ENCODE measurements around the gene SLBP.
"Not testable (repeated sequence)": the region's sequence is repeated elsewhere in the genome, so short reads cannot be mapped to it uniquely, and the experiment has no call there.

The SLBP gene

GRCh38 chr4:1675136-1675801 is 36.9 kb downstream of the SLBP start:
- no peak for DNase-seq (ENCODE audit: low read depth)

DNA sequence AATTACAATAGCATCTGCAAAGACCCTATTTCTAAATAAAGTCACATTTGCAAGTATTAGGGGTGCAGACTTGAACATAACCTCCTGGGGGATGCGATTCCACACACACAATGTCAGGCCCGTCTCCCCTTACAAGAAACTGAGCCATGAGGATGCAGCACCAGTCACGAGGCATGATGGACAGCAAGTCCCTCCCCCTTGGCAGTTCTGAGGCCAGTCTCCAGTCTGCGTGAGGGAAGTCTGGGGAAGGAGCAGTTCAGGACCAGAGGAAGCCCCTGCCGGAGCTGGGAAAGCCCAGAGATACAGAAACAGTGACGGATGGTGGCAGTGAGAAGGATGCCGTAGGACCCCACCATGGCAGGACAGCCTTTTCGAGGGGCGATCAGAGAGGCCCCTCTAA is 37.4 kb downstream of the SLBP start:
- no peak for DNase-seq (ENCODE audit: low read depth)

GRCh38 chr4:1673671-1674070 is 38.4 kb downstream of the SLBP start:
- no peak for DNase-seq (ENCODE audit: low read depth)

GRCh38 chr4:1671011-1671410 is 41.1 kb downstream of the SLBP start:
- DNase-seq (ENCODE audit: low read depth), result not testable (repeated sequence)

GRCh38 chr4:1670279-1670678 is 41.8 kb downstream of the SLBP start:
- no peak for DNase-seq (ENCODE audit: low read depth)

DNA sequence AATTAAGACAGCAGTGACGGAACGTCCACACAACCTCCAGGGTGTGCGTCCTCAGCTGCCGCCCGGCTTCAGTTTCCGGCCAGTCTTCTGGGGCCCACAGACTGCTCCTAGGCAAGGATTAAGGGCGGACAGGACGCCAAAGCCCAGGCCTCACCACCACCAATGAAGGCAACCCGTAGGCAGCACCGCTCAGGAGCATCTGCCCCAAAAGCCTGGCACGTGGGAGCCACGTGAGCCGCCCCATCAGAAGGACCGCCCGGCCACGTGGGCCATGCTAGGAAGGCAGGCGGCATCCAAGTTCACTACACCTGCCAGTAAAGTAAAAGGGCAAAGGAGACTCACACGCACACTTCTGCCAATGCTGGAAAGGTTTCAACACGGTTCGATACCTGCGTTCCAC is 42.3 kb downstream of the SLBP start:
- DNase-seq (ENCODE audit: low read depth), result no peak

- DNase-seq (ENCODE audit: low read depth), result no peak
Measured at GRCh38 chr4:1669270-1669669, 42.8 kb downstream of the SLBP start.

GRCh38 chr4:1668488-1668840 is 43.7 kb downstream of the SLBP start:
- DNase-seq (ENCODE audit: low read depth), result no peak

DNA sequence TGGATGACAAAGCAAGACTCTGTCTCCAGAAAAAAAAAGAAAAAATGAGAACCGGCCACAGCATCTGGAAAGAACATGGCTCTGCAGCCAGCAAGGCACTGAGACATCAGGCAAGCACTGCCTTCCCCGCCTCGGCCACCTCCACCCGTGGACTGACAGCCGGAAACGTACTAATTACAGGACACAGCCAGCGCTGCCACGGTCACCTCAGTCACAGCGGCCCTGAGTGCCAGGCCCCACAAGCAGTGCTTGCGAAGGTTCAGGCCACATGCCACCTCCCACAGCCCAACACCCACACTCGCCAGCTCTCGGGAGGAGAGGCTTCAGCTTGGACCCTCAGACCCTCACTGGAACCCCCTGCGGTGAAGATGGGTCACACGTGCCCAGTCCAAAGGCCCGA is 44.8 kb downstream of the SLBP start:
- DNase-seq (ENCODE audit: low read depth), result no peak

DNA sequence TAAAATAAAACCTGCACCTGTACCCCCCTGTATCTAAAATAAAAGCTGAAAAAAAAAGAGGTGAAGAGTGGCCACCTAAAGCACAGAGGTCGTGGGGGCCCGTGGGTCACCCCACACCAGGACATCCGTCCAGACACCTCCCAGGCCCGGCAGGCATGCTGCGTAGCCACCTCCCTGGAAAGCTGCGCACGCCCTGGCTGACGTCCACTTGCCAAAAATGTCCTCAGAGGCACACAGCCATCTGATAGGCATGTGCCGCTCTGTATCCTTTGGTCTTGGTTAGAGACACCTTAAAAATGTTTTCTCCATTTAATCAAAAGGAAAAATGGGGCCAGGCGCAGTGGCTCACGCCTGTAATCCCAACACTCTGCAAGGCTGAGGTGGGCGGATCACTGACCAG is 45.7 kb downstream of the SLBP start:
- DNase-seq (ENCODE audit: low read depth), result no peak

DNA sequence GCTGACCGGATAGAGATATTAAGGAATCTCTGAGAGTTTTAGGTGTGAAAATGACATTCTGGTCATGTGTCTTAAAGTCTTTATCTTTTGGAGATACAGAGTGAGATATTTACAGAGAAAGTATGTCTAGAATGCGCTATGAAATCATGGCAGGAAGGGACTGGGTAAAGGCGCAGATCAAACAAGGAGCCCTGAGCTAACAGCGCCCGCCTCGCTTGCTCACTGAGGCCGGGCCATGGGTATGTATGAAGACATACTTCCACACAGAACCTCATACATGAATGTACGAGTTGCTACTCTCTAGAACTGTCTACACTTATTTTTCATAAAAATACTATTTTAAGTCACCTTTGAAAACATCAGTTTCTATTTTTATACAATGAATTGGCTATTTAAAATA is 48.0 kb downstream of the SLBP start:
- no peak for DNase-seq (ENCODE audit: low read depth)

DNA sequence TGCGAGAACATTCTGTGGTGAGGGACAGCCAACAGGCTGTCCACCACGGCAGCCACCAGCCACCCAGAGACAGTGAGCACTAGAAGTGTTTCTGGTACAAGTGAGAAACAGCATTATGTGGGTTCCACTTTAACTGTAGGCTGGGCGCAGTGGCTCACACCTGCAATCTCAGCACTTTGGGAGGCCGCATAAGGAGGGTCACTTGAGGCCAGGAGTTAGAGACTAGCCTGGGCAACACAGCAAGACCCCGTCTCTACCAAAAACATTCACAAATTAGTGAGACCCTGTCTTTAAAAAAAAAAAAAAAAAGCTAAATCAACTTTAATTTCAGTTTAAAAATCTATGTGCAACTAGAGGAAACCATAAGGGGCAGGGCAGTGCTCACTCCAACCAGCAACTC is 48.6 kb downstream of the SLBP start:
- DNase-seq (ENCODE audit: low read depth), result no peak

DNA sequence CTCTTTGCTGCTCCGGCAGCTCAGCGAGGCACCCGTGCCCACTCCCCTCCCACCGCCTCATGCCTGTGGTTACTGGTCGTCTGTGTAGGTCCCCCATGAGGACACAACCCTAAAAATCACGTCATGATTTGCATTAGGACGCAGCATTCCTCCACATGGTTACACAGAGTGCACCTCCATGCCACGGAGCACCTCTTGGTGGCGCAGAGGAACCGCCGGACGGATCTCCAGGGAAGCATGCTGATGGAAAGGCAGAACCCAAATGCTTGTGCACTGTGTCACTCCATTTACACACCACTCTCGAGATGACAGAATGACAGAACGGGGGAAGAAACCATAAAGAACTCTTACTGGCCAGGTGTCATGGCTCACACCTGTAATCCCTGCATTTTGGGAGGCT is 50.4 kb downstream of the SLBP start:
- no peak for DNase-seq (ENCODE audit: low read depth)

DNA sequence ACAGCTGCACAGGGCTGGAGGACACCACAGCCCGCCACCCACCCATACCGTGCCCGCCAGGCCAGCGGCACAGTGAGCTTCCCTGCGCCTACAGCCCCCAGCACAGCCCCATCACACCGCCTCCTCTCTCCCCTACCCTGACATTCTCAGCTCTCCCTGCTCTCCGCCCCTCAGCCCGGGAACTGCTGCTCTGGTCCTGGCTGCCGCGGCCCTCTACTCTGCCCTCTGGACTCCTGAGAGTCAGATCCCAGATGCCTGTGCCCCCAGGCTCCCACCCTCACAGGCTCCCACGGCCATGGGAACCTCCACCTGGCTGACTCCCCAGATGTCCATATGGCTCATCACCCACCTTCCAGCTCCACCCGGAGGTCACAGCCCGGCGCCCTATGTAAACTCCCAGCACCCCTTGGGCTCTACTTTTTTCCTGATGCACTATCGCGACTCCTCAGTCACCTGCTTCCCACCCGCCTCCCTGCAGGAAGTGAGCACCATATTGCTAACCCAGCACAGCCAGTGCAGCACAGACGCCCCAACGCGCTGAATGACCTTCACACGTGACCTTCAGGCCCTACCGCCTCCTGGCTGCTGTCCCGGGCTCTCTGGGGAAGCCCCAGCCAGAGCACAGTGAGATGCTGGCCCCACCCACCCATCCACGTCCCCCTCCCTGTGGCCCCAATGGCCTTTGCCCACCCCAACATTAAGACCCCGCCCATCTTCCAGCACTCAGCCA is 51.0 kb downstream of the SLBP start:
- no peak for DNase-seq (ENCODE audit: low read depth)

DNA sequence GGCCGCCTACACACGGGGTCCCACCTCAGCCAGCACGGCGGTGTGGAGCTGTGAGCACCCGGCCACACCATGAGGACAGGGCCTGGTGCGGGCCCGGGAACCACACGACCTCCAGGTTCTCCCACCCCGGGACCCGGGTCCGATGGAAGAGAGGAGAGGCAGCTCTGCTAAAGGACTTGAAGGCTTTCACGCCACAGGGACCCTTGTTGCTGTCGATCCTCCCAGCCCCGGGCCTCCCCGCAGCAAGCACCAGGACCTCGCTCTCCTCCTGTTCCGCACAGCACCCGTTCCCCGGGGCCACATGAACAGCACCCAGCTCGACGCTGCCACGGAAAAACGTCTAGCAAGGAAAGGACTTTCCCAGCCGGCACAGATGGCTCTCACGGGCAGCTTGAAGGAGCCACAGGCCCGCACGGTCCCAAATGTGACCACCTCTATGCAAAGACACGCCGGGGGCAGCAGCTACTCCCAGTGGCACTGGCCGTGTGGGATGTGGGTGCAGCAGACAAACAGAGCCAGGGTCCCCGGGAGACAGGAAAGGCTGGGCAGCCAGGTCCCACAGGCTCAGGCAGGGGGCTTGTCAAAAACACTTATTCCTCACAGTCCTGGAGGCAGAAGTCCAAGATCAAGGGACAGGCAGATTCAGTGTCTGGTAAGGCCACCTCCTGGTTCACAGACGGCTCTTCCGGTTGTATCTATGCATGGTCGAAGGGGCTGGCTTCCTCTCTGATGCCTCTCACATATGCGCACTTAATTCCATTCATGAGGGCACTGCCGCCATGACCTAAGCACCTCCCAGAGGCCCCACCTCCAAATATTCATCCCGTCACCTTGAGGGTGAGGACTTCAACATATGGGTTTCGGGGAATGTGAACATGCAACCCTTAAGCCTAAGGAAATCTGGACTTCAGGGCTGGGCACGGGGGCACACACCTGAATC is 52.7 kb downstream of the SLBP start:
- DNase-seq (ENCODE audit: low read depth), result no peak

DNA sequence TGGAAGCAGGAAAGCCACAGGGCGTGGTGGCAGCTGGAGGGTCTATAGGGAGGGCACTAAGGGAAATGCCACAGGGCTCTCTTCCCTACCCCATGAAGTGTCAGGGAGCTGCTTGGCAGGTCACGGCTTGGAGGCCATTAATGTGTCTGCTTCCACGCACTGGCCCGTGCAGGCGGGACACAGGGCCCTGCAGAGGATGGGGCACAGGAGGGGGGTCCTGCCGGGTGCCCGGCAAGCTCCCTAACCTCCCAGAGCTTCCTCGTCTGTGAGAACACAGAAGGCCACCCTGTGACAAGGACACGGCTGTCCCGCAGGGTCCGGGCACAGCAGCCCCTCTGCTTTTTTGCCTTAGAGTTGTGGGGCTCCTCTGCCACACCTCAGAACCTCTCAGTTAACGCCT is 53.5 kb downstream of the SLBP start:
- no peak for DNase-seq (ENCODE audit: low read depth)

GRCh38 chr4:1658146-1658545 is 54.0 kb downstream of the SLBP start:
- no peak for DNase-seq (ENCODE audit: low read depth)

DNA sequence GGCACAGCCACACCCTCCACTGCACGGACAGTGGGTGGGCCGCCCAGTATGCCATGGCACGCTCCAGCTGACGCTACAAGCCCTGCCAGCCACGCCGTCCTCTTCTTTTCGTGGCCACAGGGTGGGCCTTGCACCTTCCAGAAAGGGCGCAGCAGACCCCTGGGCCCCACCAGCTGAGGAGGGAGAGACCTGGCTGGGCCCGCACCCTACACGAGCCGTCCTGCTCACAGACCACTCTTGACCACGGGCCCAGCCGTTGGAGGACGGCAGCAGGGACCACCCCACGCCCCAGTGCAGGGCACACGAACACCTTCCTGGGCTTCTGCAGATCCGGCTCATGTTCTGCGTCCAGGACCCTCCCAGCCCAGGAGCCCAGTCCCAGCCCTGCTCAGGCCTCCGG is 55.1 kb downstream of the SLBP start:
- DNase-seq (ENCODE audit: low read depth), result no peak

DNA sequence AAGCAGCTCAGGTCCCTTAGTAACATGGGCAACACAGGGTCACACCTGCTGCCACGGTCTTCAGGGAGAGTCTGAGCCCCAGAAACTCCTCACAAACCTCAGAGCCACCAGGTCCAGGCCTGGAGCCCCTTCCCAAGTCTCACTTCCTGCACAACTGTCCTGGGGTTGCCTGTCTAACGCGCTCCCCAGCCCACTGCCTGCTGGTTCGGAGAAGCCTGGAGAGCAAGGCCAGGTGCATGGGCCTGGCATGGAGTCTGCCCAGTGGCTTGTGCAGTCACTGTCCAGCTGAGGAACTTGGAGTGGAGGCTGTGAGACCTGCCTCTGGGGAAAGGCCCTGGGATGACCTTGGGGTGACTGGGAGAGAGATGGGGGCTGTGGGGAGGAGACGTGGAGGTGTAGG is 56.0 kb downstream of the SLBP start:
- no peak for DNase-seq (ENCODE audit: low read depth)

DNA sequence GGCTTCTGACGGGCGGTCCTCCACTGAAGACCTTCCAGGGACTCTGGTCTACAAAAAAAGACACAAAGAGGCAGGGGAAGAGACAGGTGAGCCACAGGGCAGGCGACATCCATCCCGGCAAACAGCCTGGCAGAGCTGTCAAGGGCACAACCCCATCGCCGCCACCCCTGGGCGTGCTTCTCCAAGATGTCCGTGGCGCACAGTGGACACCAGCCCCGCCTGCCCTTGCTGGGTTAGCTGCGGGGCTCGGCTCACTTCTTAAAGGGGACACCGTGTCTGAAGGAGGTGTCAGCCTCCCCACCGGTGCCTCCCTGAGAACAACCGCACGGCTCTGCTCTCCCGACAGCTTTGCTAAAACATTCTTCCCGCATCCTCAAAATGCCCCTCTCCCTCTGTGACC is 56.4 kb downstream of the SLBP start:
- DNase-seq (ENCODE audit: low read depth), result no peak

DNA sequence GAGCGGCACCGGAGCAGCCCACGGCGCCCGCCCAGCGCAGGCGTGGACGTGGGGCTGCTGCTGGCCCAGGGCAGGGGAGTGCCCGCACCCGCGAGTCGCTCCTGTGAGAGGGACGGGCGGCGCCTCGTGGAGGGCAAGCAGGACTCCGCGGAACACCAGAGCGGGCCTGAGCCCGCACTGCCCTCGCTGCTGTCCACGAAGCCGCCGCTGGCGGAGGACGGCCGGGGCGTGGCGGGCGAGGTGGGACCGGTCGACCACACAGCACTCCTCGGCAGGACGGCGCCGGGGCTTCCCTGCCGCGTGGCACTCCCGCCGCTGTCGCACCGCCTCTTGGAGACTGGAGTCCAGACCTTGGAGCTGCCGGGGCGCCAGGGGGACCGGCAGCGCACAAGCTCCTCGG is 57.0 kb downstream of the SLBP start:
- DNase-seq (ENCODE audit: low read depth), result no peak

DNA sequence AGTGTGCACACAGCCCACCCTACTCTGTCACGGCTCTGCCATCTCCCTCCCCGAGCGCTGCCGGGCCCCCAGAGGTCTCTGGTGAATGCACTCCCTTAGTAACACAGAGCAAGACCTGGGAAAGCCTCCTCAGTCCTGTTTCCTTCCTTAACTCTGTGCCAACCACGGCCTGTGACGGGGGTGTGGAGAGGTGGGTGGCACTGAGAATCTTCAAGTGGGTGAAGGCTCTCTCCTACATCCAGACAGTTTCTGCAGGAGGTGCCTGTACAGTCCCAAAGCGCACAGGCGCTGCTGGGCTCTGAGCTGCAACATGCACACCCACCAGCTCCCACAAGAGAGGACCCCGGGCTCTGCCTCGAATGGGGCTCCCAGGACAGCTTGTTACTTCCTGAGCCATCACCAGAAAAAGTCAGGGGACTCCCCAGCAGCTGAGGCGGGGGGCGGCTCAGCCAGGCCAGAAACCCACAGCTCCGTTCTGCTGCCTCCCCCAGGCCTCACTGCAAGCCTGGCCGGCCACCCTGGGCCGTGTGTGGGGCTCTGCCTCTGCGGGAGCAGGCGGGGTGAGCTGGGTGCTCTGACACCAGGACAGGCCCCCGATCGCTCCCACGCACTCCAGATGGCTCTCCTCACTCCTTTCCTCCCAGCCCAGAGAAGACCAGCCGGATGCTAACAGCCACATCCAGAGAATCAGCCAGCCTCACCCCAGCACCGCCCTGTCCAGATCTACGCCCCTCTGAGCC is 57.7 kb downstream of the SLBP start:
- no peak for DNase-seq (ENCODE audit: low read depth)
